K562 (cell line): ENCODE measurements around the gene LCA5.
A peak's percentile ranks its signal among the peaks of the same experiment; 100 is the strongest.

Experiments
- CTCF ChIP-seq, 3 experiments: IDR thresholded peaks in 2 of 3; conservative IDR thresholded peaks in 1 of 3; 2 replicates each; pipeline ENCODE4 v1.5.1; 2011 to 2012; ENCODE audit warnings: low read length in 3 of 3, mild to moderate bottlenecking in 3 of 3, control low read depth in 2 of 3, improper control_type of control experiment in 1 of 3, inconsistent platforms in 1 of 3, low read depth in 1 of 3, mixed read lengths in 1 of 3, moderate library complexity in 1 of 3; ENCODE audit not compliant: insufficient read depth in 2 of 3
- ETS2 ChIP-seq: IDR thresholded peaks from 2 replicates; pipeline ENCODE4 v1.6.1; 2016; ENCODE audit warnings: borderline replicate concordance, missing genetic modification characterization, mild to moderate bottlenecking, moderate library complexity, missing compliant biosample characterization; ENCODE audit not compliant: poor library complexity, severe bottlenecking
- MED1 ChIP-seq: sonication (generic); formaldehyde crosslinking; IDR thresholded peaks from 2 replicates; pipeline ENCODE4 v1.8.1; 2023; ENCODE audit warnings: missing genetic modification reagents, borderline replicate concordance
- MYC ChIP-seq, 2 experiments: fragments of 250-450 bp in 1 of 2; sonication (Bioruptor Pico) in 1 of 2; IDR thresholded peaks; 2 replicates each; pipeline versions ENCODE4 v1.5.1 to v1.6.1; 2012 to 2021; ENCODE audit warnings: low read depth in 2 of 2, borderline replicate concordance in 1 of 2, improper control_type of control experiment in 1 of 2, low read length in 1 of 2, mild to moderate bottlenecking in 1 of 2, moderate library complexity in 1 of 2
- POLR2AphosphoS2 ChIP-seq: IDR thresholded peaks from 2 replicates; pipeline ENCODE4 v1.6.1; 2012; ENCODE audit warnings: low read length, improper control_type of control experiment

- no peak for TF ChIP-seq MED1
- TF ChIP-seq CTCF (IDR thresholded peaks at IDR 0.05 in 2 of 3, conservative IDR thresholded peaks at IDR 0.05 in 1 of 3; ENCODE audit: insufficient read depth in 2 of 3, low read depth in 1 of 3, low read length in 3 of 3) = peak in 2 of 3 experiments; percentile 22 to 57; a peak in 4 of 6 replicates
- no peak for TF ChIP-seq ETS2
- no peak for TF ChIP-seq POLR2AphosphoS2
- no peak for TF ChIP-seq MYC (IDR thresholded peaks at IDR 0.05; ENCODE audit: low read depth, low read length)
- no peak for TF ChIP-seq MYC (CRISPR knock-in tag; IDR thresholded peaks at IDR 0.05; ENCODE audit: borderline replicate concordance, low read depth)
These were observed 70.9 kb downstream of the LCA5 start for GRCh38 chr6:79466207-79466834.
